ENCODE measurements around the gene GRIFIN. TPM values are rescaled to one million over a fixed set of nuclear protein-coding genes. Genes with fewer than 3 reads are reported as not detected.

Gene GRIFIN
- polyA plus RNA-seq, 2 of the 4 experiments (the other 2 are of a cell fraction): not detected

DNA sequence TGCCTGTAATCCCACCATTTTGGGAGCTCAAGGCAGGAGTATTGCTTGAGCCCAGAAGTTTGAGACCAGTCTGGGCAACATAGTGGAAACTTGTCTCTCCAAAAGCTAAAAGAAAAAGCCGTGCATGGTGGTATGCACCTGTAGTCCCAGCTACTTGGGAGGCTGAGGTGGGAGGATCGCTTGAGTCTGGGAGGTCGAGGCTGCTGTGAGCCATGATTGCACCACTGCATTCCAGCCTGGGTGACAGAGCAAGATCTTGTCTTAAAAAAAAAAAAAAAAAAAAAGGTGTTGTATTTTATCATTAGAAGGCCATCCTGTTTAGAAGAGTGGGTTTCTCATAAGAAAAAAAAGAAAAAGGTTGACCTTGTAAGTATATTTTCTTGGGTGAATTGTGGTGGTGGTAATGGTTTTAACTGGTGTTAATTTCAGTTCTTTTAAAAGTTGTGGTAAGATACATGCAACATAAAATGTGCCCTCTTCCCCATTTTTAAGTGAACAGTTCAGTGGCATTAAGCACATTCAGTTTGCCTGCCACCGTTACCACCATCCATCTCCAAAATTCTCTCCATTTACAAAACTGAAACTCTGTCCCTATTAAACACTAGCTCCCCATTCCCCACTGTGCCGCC is 34.7 kb downstream of the GRIFIN start:
- no peak for FAIRE-seq
- ChIA-PET CTCF (interaction anchor here (1.2 to 6.4 kb wide), 2 partner anchors 9 to 240 kb away, joined by 3 to 39 read pairs; no protein-coding TSS in a partner anchor), POLR2A (no interaction called here)
- Histone ChIP-seq H3K27ac (no peak overlapping the region), H3K4me2 (no peak overlapping the region), H3K4me1 (no peaks in the 10 kb centered on the region), H3K9me3 (no peaks in the 10 kb centered on the region), H3K4me3 (no peak overlapping the region)
- WGBS (ENCODE audit: missing lambda C conversion rate): 77% methylated on average over 5 of the region's 5 CpGs
- TF ChIP-seq RCOR1 (IDR thresholded peaks at IDR 0.05; ENCODE audit: low read depth, low read length) (no peak), HEYL (CRISPR knock-in tag; IDR thresholded peaks at IDR 0.05) (no peak), JUN (IDR thresholded peaks at IDR 0.05) (no peak)
- TF ChIP-seq, protein P1, sequence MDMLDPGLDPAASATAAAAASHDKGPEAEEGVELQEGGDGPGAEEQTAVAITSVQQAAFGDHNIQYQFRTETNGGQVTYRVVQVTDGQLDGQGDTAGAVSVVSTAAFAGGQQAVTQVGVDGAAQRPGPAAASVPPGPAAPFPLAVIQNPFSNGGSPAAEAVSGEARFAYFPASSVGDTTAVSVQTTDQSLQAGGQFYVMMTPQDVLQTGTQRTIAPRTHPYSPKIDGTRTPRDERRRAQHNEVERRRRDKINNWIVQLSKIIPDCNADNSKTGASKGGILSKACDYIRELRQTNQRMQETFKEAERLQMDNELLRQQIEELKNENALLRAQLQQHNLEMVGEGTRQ (IDR thresholded peaks at IDR 0.05): no peak
- ATAC-seq: no peak
- DNase-seq (ENCODE audit: low read depth in 1 of 2, low spot score in 1 of 2): no peak

DNA sequence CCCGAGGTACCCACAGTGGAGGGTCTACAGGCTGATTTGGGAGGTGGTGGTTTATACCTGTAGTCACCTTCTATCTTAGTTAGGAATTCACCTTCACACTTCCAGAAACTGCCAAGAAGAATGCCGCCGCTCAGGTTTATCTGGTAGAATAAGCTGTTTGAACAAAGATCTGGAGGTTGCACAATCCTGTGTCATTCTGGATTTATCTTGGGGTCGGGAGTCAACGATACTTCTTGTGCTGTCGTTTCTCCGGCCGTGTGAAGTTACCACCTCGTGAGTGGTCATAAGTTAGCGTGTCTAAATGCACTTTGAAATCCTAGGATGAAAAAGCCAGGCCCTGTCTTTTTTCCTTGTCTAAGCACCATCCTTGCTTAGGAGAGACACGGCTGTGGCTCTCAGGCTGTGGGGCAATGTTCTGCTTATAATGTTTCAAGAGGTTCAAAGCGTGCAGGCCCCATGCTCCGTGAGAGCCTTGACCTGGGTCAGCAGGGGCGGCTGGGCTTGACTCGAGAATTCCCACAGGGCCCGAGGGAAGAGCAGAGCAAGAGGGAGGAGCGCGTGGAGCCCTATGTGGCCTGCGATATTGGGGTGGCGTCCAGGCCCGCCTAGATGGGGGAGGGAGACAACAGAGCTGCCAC is 35.5 kb downstream of the GRIFIN start:
- H3K4me2 ChIP-seq: no peak overlapping the region
- no peak overlapping the region for H3K27ac ChIP-seq
- POLR2A ChIA-PET: no interaction called here
- DNase-seq (ENCODE audit: low read depth in 1 of 2, low spot score in 1 of 2) (no peak), ATAC-seq (no peak), FAIRE-seq (no peak)
- CTCF ChIA-PET: interaction anchor here (1.1 to 6.4 kb wide), 4 partner anchors 9 to 240 kb away, joined by 3 to 39 read pairs (median 4); no protein-coding TSS in a partner anchor
- TF ChIP-seq HEYL (CRISPR knock-in tag; IDR thresholded peaks at IDR 0.05) (no peak), HOXB13 (CRISPR knock-in tag; IDR thresholded peaks at IDR 0.05; ENCODE audit: low read depth) (no peak), NPAS2 (CRISPR knock-in tag; IDR thresholded peaks at IDR 0.05; ENCODE audit: borderline replicate concordance) (no peak), FOSL2 (IDR thresholded peaks at IDR 0.05) (no peak), FOSL2 (CRISPR knock-in tag; IDR thresholded peaks at IDR 0.05) (no peak), SMC3 (IDR thresholded peaks at IDR 0.05) (no peak), NFE2L2 (conservative IDR thresholded peaks at IDR 0.05; ENCODE audit: low read length) (no peak), RAD21 (conservative IDR thresholded peaks at IDR 0.05 in 1 of 2, IDR thresholded peaks at IDR 0.05 in 1 of 2) (no peak), HOXB5 (CRISPR knock-in tag; IDR thresholded peaks at IDR 0.05) (no peak), TFCP2L1 (CRISPR knock-in tag; IDR thresholded peaks at IDR 0.05) (no peak), RCOR1 (IDR thresholded peaks at IDR 0.05; ENCODE audit: low read depth, low read length) (no peak), EHMT2 (IDR thresholded peaks at IDR 0.05; ENCODE audit: low read depth) (no peak), KDM1A (IDR thresholded peaks at IDR 0.05; ENCODE audit: low read depth) (no peak)
- TF ChIP-seq, protein P2, sequence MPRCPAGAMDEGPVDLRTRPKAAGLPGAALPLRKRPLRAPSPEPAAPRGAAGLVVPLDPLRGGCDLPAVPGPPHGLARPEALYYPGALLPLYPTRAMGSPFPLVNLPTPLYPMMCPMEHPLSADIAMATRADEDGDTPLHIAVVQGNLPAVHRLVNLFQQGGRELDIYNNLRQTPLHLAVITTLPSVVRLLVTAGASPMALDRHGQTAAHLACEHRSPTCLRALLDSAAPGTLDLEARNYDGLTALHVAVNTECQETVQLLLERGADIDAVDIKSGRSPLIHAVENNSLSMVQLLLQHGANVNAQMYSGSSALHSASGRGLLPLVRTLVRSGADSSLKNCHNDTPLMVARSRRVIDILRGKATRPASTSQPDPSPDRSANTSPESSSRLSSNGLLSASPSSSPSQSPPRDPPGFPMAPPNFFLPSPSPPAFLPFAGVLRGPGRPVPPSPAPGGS (IDR thresholded peaks at IDR 0.05): no peak
- TF ChIP-seq, protein P1 (IDR thresholded peaks at IDR 0.05): no peak
- TF ChIP-seq, protein P3, sequence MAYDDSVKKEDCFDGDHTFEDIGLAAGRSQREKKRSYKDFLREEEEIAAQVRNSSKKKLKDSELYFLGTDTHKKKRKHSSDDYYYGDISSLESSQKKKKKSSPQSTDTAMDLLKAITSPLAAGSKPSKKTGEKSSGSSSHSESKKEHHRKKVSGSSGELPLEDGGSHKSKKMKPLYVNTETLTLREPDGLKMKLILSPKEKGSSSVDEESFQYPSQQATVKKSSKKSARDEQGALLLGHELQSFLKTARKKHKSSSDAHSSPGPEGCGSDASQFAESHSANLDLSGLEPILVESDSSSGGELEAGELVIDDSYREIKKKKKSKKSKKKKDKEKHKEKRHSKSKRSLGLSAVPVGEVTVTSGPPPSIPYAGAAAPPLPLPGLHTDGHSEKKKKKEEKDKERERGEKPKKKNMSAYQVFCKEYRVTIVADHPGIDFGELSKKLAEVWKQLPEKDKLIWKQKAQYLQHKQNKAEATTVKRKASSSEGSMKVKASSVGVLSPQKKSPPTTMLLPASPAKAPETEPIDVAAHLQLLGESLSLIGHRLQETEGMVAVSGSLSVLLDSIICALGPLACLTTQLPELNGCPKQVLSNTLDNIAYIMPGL (CRISPR knock-in tag; IDR thresholded peaks at IDR 0.05; ENCODE audit: borderline replicate concordance): no peak
- no peak overlapping the region for H3K4me3 ChIP-seq
- no peaks in the 10 kb centered on the region for H3K4me1 ChIP-seq
- H3K9me3 ChIP-seq: no peaks in the 10 kb centered on the region
- 86% methylated on average over 21 of the region's 21 CpGs for WGBS (ENCODE audit: missing lambda C conversion rate)

Data from A549 (cell line).